T-helper 2 cell treated with Interferon-gamma antibody and Interleukin-4, amounts not matched to agents 100 ng/mL and 5 ng/mL, for 36 hours (primary cell): ENCODE measurements around the gene DNTTIP2. TPM values are rescaled to one million over a fixed set of nuclear protein-coding genes. Genes with fewer than 3 reads are reported as not detected.
"Not testable (repeated sequence)": the region's sequence is repeated elsewhere in the genome, so short reads cannot be mapped to it uniquely, and the experiment has no call there.

ENCODE experiments used
- intact Hi-C: fragments of 100-400 bp; cut with micrococcal nuclease; formaldehyde crosslinking; loops from one replicate; pipeline ENCODE4 v1.15.1; 2023
- total RNA-seq: library from RNA; stranded (reverse); gene quantifications from 2 replicates; pipeline ENCODE4 v1.2.3, GENCODE V29; 2022

The DNTTIP2 gene
- 68.6 and 69.0 TPM in 2 replicates for total RNA-seq

GRCh38 chr1:93878889-93879586, at the start of gene DNTTIP2:
Gene DNTTIP2 (minus strand): TSS chr1:93879206. CDS start chr1:93879148, 58 bp downstream.
- intact Hi-C loops: loop anchor here (1.0 to 10.0 kb wide), 3 partner anchors 30 to 804 kb away; partner anchors contain the start of genes GCLM and MTF2

GRCh38 chr1:93925206-93925605, 46.2 kb upstream of the DNTTIP2 start:
- intact Hi-C loops: no loop called here

- intact Hi-C loops: no loop called here
Measured at GRCh38 chr1:93919780-93920179, 40.8 kb upstream of the DNTTIP2 start.

GRCh38 chr1:93917302-93917701, 38.3 kb upstream of the DNTTIP2 start:
- intact Hi-C loops: no loop called here

GRCh38 chr1:93910880-93911279, 31.9 kb upstream of the DNTTIP2 start:
- intact Hi-C loops: not testable (repeated sequence)

- intact Hi-C loops: no loop called here
Measured at GRCh38 chr1:93910305-93910704, 31.3 kb upstream of the DNTTIP2 start.

GRCh38 chr1:93909146-93910050, 30.4 kb upstream of the DNTTIP2 start, which contains the start of gene GCLM:
Gene GCLM (minus strand): TSS chr1:93909430. CDS start chr1:93909163, 267 bp downstream.
- intact Hi-C loops: loop anchor here (1.0 to 10.0 kb wide), 8 partner anchors 30 to 1075 kb away; partner anchors contain the start of genes ABCD3, DNTTIP2, DR1 and MTF2

- intact Hi-C loops: loop anchor here (1.0 to 10.0 kb wide), 8 partner anchors 29 to 1074 kb away; partner anchors contain the start of genes ABCD3, DNTTIP2, DR1 and MTF2
Measured at GRCh38 chr1:93908394-93909145, 29.6 kb upstream of the DNTTIP2 start.

- intact Hi-C loops: loop anchor here (2.0 to 10.0 kb wide), 4 partner anchors 193 to 1073 kb away; partner anchors contain the start of genes DR1, MTF2 and RPL5
Measured at GRCh38 chr1:93907718-93908117, 28.7 kb upstream of the DNTTIP2 start.

GRCh38 chr1:93906480-93906879, 27.5 kb upstream of the DNTTIP2 start:
- intact Hi-C loops: loop anchor here (10.0 kb wide), 2 partner anchors 192 to 1072 kb away; partner anchors contain the start of gene RPL5

GRCh38 chr1:93905734-93906133, 26.7 kb upstream of the DNTTIP2 start:
- intact Hi-C loops: loop anchor here (10.0 kb wide), 2 partner anchors 191 to 1071 kb away; partner anchors contain the start of gene RPL5

GRCh38 chr1:93905051-93905450, 26.0 kb upstream of the DNTTIP2 start:
- intact Hi-C loops: loop anchor here (10.0 kb wide), 2 partner anchors 190 to 1070 kb away; partner anchors contain the start of gene RPL5

GRCh38 chr1:93904228-93904627, 25.2 kb upstream of the DNTTIP2 start:
- intact Hi-C loops: loop anchor here (10.0 kb wide), 2 partner anchors 189 to 1069 kb away; partner anchors contain the start of gene RPL5

GRCh38 chr1:93900723-93901504, 21.9 kb upstream of the DNTTIP2 start:
- intact Hi-C loops: loop anchor here (10.0 kb wide), 2 partner anchors 186 to 1066 kb away; partner anchors contain the start of gene RPL5

GRCh38 chr1:93899543-93900207, 20.7 kb upstream of the DNTTIP2 start:
- intact Hi-C loops: loop anchor here (10.0 kb wide), 2 partner anchors 185 to 1065 kb away; partner anchors contain the start of gene RPL5

- intact Hi-C loops: no loop called here
Measured at GRCh38 chr1:93888900-93889299, 9.9 kb upstream of the DNTTIP2 start.

GRCh38 chr1:93882269-93882668, 3.3 kb upstream of the DNTTIP2 start:
- intact Hi-C loops: no loop called here

- intact Hi-C loops: no loop called here
Measured at GRCh38 chr1:93880731-93881130, 1.7 kb upstream of the DNTTIP2 start.

- intact Hi-C loops: loop anchor here (10.0 kb wide), 1 partner anchor 804 kb away; the partner anchor contains the start of gene MTF2
Measured at GRCh38 chr1:93878501-93878888, 511 bp downstream of the DNTTIP2 start.
